ENCODE data around the gene KMT5B.

The KMT5B gene

DNA sequence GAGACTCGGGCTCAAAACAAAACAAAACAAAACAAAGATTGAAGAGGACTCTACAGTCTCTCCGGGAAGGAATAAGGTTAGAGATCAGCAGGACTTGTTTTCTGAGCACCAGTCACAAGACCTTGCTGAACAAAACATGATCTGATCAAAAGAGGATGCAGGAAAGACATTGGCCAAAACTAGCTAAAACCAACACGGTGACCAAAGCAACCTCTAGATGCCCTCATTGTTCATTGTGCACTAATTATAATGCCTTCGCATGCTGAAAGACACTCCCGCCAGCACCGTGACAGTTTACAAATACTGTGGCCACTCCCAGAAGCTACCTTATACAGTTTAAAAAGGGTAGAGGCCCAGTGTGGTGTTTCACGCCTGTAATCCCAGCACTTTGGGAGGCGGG lies 76.2 kb downstream of the KMT5B start:
- no peak for TF ChIP-seq GATA2 (IDR thresholded peaks at IDR 0.05; ENCODE audit: low read depth, low read length)
- no peak for TF ChIP-seq GATA3 (IDR thresholded peaks at IDR 0.05; ENCODE audit: low read depth, low read length)

DNA sequence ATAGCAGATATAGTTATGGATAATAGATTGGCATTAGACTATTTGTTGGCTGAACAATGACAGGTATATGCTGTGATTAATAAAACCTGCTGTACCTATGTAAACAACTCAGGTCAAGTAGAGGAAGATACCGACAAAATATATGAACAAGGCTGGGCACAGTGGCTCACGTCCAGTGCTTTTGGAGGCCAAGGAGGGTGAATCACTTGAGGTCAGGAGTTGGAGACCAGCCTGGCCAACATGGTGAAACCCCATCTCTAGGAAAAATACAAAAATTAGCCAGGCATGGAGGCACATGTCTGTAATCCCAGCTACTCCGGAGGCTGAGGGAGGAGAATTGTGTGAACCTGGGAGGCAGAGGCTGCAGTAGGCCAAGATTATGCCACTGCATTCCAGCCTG lies 77.9 kb downstream of the KMT5B start:
- TF ChIP-seq GATA3 (IDR thresholded peaks at IDR 0.05; ENCODE audit: low read depth, low read length) (no peak), GATA2 (IDR thresholded peaks at IDR 0.05; ENCODE audit: low read depth, low read length) (no peak)

GRCh38 chr11:68133761-68134160 lies 79.3 kb downstream of the KMT5B start:
- TF ChIP-seq GATA2 (IDR thresholded peaks at IDR 0.05; ENCODE audit: low read depth, low read length): no peak
- TF ChIP-seq GATA3 (IDR thresholded peaks at IDR 0.05; ENCODE audit: low read depth, low read length): no peak

- TF ChIP-seq GATA2 (IDR thresholded peaks at IDR 0.05; ENCODE audit: low read depth, low read length) (no peak), GATA3 (IDR thresholded peaks at IDR 0.05; ENCODE audit: low read depth, low read length) (no peak)
Measured at GRCh38 chr11:68130121-68130520, 83.0 kb downstream of the KMT5B start.

DNA sequence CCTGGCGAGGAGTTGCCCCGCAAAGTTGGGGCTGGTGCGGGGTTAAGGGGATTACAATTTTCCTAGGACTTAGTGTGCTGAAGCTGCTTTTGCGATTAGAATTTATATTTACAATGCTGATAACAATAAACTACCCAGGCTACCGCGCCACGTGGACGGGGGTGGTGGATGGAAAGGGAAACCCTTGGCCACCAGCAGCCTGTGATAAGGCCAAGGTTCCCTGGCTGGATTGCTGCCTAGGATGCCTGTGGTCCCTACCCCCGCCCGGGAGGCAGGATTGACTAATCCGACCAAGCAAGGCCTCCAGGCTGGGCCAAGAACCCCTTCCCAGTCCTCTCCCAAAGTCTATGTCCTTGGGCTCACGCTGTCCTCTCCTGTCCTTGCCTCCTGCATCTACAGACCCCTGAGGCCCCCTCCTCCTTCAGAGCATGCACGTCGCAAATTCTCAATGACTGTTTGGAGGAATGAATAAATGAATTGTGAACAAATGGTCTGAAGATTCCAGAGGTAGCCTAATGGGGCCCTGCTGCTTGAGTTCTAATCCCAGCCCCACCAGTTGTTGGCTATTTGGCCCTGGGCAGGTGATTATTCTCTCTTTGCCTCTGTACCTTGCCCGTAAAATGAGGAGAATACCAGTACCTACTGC lies 84.3 kb downstream of the KMT5B start:
- TF ChIP-seq GATA2 (IDR thresholded peaks at IDR 0.05; ENCODE audit: low read depth, low read length) (peak; percentile 36; the same call in 1 of the 2 replicates), GATA3 (IDR thresholded peaks at IDR 0.05; ENCODE audit: low read depth, low read length) (no peak)

- no peak for TF ChIP-seq GATA3 (IDR thresholded peaks at IDR 0.05; ENCODE audit: low read depth, low read length)
- no peak for TF ChIP-seq GATA2 (IDR thresholded peaks at IDR 0.05; ENCODE audit: low read depth, low read length)
Measured at GRCh38 chr11:68127714-68128681, 85.1 kb downstream of the KMT5B start.

- no peak for TF ChIP-seq GATA2 (IDR thresholded peaks at IDR 0.05; ENCODE audit: low read depth, low read length)
- no peak for TF ChIP-seq GATA3 (IDR thresholded peaks at IDR 0.05; ENCODE audit: low read depth, low read length)
Measured at GRCh38 chr11:68125164-68125563, 87.9 kb downstream of the KMT5B start.

DNA sequence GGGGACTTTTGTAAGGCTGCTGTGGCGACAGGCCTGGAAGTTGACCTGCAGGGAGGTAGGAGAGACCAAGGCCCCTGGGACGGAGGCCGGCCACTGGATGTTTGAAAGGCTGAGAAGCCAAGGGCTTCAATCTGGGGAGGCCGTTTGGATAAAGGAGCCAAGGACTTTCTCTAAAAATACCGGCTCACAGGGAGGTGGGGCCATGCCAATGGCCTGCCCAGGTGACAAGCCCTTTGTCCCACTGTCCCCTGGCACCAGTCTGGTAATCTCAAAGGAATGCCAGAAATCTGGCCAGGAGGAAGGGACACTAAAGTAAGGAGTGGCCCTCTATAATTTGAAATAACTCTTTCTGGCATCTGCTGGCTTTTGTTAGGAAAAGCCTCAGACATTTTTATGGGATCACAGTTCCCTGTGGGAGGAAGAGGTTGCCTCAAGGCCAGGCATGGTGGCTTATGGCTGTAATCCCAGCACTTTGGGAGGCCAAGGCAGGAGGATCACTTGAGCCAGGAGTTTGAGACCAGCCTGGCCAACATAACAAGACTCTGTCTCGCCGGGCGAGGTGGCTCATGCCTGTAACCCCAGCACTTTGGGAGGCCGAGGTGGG lies 90.1 kb downstream of the KMT5B start:
- TF ChIP-seq GATA3 (IDR thresholded peaks at IDR 0.05; ENCODE audit: low read depth, low read length) (no peak), GATA2 (IDR thresholded peaks at IDR 0.05; ENCODE audit: low read depth, low read length) (no peak)

DNA sequence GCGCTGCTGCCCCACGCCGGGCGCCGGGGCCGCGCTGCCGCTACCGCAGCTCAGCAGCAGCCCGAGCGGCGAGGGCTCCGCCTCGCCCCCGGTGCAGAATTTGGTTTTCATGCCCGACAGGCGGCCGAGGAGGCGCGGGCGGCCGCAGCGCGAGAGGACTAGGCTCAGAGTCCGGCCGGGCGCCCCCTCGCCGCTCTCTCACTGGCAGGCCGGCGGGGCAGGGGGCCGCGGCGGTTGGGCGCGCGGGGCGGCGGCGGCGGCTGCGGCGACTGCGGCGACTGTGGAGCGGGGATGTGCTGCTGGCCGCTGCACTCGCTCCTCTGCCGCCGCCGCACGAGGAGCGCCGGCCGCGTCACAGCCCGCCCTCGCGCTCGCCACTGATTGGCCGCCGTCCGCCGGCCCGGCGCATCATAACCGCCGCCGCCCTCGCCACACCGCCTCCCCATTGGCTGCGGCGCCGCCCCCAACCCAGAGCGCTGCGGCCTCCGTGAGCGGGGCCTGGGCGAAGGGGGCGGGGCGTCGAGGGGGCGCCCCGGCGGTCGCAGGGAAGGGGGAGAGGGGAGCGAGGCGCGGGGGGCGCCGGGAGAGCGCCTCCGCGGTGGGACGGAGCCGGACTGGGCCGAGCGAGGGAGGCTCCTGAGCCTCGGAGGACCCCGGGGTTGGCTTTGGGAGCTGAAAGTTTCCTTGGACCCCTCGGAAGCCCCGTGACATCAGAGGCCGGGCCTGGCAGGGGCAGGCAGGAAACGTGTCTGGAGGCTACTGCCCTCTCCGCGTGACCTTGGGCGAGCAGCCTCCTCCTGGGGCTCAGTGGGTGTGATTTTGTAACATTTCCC lies 91.8 kb downstream of the KMT5B start, which contains the start of gene CHKA:
CHKA (minus strand) TSS at position 322 of the 833 bp plus-strand sequence; CDS start at position 111, 211 bp downstream.
- no peak for TF ChIP-seq GATA2 (IDR thresholded peaks at IDR 0.05; ENCODE audit: low read depth, low read length)
- TF ChIP-seq GATA3 (IDR thresholded peaks at IDR 0.05; ENCODE audit: low read depth, low read length): no peak

GRCh38 chr11:68120273-68121066 lies 92.6 kb downstream of the KMT5B start:
- no peak for TF ChIP-seq GATA3 (IDR thresholded peaks at IDR 0.05; ENCODE audit: low read depth, low read length)
- TF ChIP-seq GATA2 (IDR thresholded peaks at IDR 0.05; ENCODE audit: low read depth, low read length): no peak

DNA sequence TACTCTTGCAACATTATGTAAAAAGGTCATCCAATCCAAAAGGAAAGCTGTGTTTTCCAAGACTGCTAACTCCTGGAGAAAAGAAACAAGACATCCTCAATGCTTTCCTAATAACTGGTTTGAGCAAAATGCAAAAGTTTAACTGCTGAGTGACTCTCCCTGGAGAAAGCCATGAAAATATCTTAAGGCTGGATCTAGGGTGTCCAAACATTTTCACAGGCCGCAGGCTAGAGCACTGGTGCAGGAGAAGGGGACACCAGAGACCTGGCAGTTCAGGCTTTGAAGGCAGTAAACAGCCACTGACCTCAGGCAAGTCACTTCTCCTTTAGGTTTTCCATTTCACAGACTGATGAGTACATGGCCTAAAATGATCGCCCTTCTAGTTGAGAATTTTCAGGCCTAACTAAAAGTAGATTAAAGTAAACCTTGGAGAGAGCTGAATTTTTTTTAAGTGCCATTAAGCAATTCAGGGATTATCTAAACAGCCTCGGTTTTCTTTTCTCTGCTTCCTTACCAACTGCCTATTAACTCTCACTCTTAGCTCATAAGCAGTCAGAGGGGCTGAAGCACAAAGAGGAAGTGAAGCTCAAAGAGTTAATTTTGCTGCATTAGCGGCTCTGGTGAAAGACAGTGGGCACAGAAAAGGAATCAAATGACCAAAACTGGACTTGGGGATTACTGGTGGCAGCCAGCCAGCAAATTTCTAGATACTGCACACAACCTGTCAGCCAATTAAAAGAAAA lies 94.2 kb downstream of the KMT5B start:
- TF ChIP-seq GATA2 (IDR thresholded peaks at IDR 0.05; ENCODE audit: low read depth, low read length) (no peak), GATA3 (IDR thresholded peaks at IDR 0.05; ENCODE audit: low read depth, low read length) (no peak)

DNA sequence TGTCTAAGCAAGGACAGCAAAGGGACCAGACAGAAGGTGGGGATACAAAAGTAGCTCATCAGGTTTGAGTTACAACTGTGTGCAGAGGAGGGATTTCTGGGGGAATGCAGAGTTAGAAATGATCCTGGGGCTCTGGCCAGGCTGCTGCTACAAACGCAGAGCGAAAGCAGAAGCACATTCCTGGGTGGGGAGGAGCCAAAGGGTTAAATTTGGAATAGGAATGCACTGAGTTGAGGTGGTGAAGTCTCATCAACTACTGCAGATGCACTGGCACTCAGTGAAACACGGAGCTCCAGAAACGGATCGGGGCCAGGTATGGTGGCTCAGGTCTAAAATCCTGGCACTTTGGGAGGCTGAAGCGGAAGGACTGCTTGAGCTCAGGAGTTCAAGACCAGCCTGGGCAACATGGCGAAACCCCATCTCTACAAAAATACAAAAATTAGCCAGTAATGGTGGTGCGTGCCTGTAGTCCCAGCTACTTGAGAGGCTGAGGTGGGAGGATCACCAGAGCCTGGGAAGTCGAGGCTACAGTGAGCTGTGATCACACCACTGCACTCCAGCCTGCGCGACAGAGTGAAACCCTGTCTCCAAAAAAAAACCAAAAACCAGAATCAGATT lies 95.1 kb downstream of the KMT5B start:
- no peak for TF ChIP-seq GATA3 (IDR thresholded peaks at IDR 0.05; ENCODE audit: low read depth, low read length)
- no peak for TF ChIP-seq GATA2 (IDR thresholded peaks at IDR 0.05; ENCODE audit: low read depth, low read length)
